Erythroblast (primary cell): ENCODE results near the gene ANTXR2.

ENCODE experiments used
- GATA1 ChIP-seq: IDR thresholded peaks from 2 replicates; pipeline ENCODE4 v1.6.1; 2011; ENCODE audit warnings: low read depth, mild to moderate bottlenecking, control low read depth, low read length, moderate library complexity
- POLR2A ChIP-seq: IDR thresholded peaks from 2 replicates; pipeline ENCODE4 v1.6.1; 2011; ENCODE audit warnings: mild to moderate bottlenecking, low read length

- TF ChIP-seq POLR2A (no peak), GATA1 (no peak)
Observed at GRCh38 chr4:80093563-80093962, 20.5 kb upstream of the ANTXR2 start.
